Measurements from ENCODE around the gene COL27A1. TPM values are rescaled to one million over a fixed set of nuclear protein-coding genes. Genes with fewer than 3 reads are reported as not detected.

Gene COL27A1
- total RNA-seq, 1 donor = 2.1 TPM

DNA sequence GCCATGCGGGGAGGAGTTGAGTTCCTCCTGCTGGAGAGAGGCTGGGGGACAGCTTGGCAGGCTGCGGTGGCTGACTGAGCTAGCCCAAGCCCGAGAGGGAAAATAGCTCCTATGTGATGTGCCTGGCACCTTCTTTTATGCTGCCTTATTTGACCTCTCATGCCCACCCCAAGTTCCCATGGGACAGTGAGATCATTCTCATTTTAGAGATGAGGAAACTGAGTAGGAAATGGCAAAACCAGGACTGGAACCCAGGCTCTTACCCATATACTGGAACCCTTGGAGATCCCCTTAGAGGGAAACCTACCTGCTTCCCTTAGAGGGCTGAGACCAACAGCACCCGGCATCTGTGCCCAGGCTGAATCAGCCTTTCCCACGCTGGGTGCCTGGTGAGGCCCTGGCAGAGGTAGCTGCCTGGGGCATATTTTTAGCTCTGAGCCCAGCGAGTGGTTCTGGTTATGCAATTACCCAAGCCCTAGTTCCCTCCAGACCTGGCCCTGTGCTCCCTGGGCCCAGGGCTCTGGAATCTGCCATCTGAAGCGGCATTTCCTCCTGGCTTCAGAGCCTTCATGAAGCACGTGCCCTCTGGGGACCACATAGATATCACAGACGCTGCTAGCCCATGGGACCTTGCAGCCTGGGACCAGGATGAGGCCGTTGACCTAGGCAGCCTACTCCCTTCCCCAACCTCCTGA, 23.6 kb downstream of the COL27A1 start:
- TF ChIP-seq, protein P1, sequence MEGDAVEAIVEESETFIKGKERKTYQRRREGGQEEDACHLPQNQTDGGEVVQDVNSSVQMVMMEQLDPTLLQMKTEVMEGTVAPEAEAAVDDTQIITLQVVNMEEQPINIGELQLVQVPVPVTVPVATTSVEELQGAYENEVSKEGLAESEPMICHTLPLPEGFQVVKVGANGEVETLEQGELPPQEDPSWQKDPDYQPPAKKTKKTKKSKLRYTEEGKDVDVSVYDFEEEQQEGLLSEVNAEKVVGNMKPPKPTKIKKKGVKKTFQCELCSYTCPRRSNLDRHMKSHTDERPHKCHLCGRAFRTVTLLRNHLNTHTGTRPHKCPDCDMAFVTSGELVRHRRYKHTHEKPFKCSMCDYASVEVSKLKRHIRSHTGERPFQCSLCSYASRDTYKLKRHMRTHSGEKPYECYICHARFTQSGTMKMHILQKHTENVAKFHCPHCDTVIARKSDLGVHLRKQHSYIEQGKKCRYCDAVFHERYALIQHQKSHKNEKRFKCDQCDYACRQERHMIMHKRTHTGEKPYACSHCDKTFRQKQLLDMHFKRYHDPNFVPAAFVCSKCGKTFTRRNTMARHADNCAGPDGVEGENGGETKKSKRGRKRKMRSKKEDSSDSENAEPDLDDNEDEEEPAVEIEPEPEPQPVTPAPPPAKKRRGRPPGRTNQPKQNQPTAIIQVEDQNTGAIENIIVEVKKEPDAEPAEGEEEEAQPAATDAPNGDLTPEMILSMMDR (IDR thresholded peaks at IDR 0.05; ENCODE audit: insufficient read depth, low read length) = no peak
- no peak overlapping the region for H3K4me3 ChIP-seq (ENCODE audit: low read depth, low read length)
- no peak for DNase-seq (ENCODE audit: low read depth)

DNA sequence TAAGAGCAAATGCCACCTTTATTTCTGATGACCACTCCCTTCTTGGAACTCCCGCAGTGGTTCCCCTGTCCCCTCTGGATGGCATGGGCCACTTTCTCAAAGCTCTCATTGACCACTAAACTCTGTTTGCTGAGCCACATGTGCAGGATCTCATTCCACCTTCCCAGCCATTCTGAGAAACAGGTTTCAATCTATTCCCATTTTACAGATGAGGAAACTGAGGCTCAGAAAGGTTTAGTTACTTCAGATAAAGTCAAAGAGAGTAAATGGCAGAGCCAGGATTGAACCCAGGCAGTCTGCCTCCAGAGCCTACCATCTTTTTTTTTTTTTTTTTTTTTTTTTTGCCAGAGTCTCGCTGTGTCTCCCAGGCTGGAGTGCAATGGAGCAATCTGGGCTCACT, 24.2 kb downstream of the COL27A1 start:
- no peak for DNase-seq (ENCODE audit: low read depth)
- H3K4me3 ChIP-seq (ENCODE audit: low read depth, low read length) = no peak overlapping the region
- TF ChIP-seq, protein P1 (IDR thresholded peaks at IDR 0.05; ENCODE audit: insufficient read depth, low read length) = no peak

DNA sequence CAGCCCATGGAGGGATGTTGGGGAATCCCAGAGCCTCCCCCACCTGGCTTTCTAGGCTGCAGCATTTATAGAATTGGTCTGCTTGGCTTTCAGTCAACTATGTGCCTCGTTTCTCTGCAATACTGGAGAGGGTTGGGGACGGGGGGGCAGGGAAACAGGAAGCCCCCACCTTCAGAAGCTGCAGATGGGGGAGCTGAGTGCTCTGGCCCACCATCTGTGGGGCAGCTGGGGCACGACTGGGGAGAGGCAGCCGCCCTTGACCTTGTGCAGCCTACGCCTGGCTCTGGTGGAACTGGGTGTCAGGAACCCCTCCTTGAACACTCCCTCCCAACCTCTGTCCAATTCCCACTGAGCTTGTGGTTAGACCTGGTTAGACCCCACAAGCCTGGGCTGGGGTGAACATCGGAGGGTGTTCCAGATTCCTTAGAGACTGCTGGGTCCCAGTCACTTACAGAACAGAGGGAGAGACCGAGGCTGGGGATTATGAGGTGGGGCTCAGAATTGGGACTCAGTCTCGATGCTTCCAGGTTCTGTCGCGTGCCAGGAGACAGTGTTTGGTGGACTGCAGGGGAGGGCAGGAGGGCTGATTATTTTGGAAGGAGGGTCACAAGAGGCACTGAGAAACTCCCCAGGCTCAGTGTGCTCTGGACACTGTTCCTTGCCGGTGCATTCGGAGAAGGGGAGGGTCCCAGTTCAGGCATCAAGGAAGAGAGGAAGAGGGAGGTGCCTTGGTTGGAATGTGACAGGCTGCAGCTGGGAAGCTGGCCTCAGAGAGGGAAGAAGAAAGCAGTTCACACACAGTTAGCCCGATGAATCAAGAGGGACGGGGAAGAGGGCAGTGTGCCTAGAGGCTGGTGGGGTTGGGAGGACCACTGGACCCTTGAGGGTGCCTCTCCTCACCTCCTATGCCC, 25.6 kb downstream of the COL27A1 start:
- H3K4me3 ChIP-seq (ENCODE audit: low read depth, low read length) = no peak overlapping the region
- TF ChIP-seq, protein P1 (IDR thresholded peaks at IDR 0.05; ENCODE audit: insufficient read depth, low read length) = no peak
- DNase-seq (ENCODE audit: low read depth) = peak; percentile 60

DNA sequence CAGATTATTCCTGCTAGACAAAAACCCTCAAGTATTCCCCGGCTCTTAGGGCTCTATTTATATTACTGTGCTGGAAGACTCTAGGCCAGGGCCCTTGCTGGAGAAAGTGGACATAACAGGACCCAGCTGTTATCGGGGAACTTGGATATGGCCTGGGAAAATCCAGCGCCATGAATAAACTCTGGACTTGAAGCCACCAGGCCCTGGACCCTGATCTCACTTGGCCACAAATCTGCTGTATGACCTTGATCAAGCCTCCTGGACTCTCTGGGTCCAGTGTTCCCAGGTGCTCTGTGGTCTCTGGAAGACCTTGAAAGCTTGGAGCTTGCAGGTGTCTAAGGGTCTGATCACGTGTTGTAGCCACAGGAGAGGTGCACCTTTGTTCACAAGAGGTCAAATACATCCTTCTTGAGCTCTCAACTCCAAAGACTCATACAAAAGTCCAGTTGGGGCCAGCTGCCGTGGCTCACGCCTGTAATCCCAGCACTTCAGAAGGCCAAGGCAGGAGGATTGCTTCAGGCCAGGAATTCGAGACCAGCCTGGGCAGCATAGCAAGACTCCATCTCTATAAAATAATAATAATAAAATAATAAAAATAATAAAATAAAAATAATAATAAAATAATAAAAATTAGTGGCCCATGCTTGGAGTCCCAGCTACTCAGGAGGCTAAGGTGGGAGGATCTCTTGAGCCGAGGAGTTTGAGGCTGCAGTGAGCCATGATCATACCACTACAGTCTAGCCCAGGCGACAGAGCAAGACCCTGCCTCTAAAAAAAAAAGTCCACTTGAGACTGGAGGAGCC, 26.5 kb downstream of the COL27A1 start:
- H3K4me3 ChIP-seq (ENCODE audit: low read depth, low read length) = no peak overlapping the region
- DNase-seq (ENCODE audit: low read depth) = peak; percentile 45
- TF ChIP-seq, protein P1 (IDR thresholded peaks at IDR 0.05; ENCODE audit: insufficient read depth, low read length) = no peak

- H3K4me3 ChIP-seq (ENCODE audit: low read depth, low read length) = no peak overlapping the region
Observed at GRCh38 chr9:114183006-114183405, 27.7 kb downstream of the COL27A1 start.

DNA sequence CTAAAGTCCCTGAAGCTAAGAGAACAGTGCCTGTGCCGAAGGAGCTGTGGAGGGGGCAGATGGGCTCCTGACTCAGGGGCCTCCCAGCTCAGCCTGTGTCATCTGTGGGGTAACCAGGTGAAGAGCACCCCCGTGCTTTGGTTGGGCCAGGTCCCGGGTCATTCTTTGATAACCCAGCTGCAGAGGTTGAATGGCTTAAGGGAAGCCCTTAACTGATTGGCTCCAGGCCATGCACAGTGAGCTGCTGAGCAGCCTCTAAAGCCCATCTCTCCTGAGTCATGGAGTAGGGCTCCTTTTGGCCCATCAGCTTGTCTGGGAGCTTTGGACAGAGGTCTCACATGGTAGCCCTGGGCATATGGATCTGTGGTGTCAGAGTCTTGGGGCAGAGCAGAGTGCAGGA, 28.7 kb downstream of the COL27A1 start:
- TF ChIP-seq, protein P1 (IDR thresholded peaks at IDR 0.05; ENCODE audit: insufficient read depth, low read length) = no peak
- peak; percentile 63 for DNase-seq (ENCODE audit: low read depth)
- H3K4me3 ChIP-seq (ENCODE audit: low read depth, low read length) = no peak overlapping the region

More at GRCh38 chr9:114183006-114183405, 27.7 kb downstream of the COL27A1 start:
- TF ChIP-seq, protein P1 (IDR thresholded peaks at IDR 0.05; ENCODE audit: insufficient read depth, low read length) = no peak
- DNase-seq (ENCODE audit: low read depth) = no peak

Data from fibroblast of the aortic adventitia (primary cell).